Suprapubic skin (tissue), 4 donors: Measurements from ENCODE around the gene GTF3C2.

Experiments used
- POLR2A ChIP-seq, 2 donors: fragments of 450-650 bp; IDR thresholded peaks; one replicate each; pipeline ENCODE4 v1.6.1; 2017; ENCODE audit warnings: antibody characterized with exemption in 2 of 2, mild to moderate bottlenecking in 2 of 2, moderate library complexity in 2 of 2
- POLR2AphosphoS5 ChIP-seq, 3 donors: sonication (generic); formaldehyde crosslinking; IDR thresholded peaks; one replicate each; pipeline ENCODE4 v1.6.1; 2017; ENCODE audit warnings: antibody characterized with exemption in 3 of 3
- TF ChIP-seq, protein P1 (sequence below), 2 donors: fragments of 200-600 bp in 1 of 2; fragments of 450-650 bp in 1 of 2; sonication (generic) in 1 of 2; IDR thresholded peaks; one replicate each; pipeline ENCODE4 v1.5.1; 2016 to 2019; ENCODE audit warnings: antibody characterized with exemption in 2 of 2, mild to moderate bottlenecking in 1 of 2, moderate library complexity in 1 of 2

DNA sequence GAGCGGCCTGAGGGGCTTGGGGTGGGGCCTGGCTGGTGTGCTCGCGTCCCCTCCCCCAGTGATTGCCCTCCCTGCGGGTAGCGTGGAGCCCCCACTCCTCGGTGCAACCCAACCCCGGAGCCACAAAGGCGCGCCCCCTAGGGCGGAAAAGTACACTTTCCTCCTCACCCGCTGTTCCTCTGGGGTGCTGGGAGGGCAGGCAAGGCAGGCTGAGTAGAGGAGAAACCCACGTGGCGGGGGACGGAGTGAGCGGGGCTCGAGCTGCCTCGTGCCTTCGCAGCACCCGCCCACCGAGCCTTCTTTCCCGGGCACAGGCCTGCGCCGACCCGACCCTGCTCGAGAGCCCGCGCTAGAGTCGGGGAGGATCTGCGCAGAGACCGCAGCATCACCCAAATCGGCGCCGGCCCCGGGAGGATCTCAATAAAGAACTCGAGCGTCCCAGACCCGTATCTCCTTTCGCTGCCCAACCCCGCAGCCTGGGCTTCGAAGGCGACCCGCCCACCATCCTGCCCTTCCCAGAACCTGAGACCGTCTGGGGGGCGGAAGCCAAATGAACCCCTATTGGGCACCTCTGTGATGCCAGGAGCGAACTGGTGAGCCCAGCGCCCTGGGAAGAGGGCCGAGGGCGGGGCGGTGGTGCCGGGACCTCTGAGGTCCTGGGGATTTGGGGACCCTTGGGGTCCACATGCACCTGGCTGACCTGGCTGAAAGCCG lies 49.8 kb downstream of the GTF3C2 start:
- TF ChIP-seq, protein P1, sequence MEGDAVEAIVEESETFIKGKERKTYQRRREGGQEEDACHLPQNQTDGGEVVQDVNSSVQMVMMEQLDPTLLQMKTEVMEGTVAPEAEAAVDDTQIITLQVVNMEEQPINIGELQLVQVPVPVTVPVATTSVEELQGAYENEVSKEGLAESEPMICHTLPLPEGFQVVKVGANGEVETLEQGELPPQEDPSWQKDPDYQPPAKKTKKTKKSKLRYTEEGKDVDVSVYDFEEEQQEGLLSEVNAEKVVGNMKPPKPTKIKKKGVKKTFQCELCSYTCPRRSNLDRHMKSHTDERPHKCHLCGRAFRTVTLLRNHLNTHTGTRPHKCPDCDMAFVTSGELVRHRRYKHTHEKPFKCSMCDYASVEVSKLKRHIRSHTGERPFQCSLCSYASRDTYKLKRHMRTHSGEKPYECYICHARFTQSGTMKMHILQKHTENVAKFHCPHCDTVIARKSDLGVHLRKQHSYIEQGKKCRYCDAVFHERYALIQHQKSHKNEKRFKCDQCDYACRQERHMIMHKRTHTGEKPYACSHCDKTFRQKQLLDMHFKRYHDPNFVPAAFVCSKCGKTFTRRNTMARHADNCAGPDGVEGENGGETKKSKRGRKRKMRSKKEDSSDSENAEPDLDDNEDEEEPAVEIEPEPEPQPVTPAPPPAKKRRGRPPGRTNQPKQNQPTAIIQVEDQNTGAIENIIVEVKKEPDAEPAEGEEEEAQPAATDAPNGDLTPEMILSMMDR (IDR thresholded peaks at IDR 0.05): no peak
- TF ChIP-seq POLR2A (IDR thresholded peaks at IDR 0.05) (no peak), POLR2AphosphoS5 (IDR thresholded peaks at IDR 0.05) (no peak)
